Gastroesophageal sphincter (tissue), 3 donors: ENCODE results near the gene EPHA7.

ENCODE experiments used
- EP300 ChIP-seq: sonication (generic); formaldehyde crosslinking; IDR thresholded peaks from one replicate; pipeline ENCODE4 v1.6.1; 2017; ENCODE audit warnings: antibody characterized with exemption, mild to moderate bottlenecking
- TF ChIP-seq, protein P1 (sequence below), 4 experiments: fragments of 200-600 bp in 2 of 4; fragments of 450-650 bp in 2 of 4; sonication (generic) in 1 of 4; IDR thresholded peaks; one replicate each; pipeline ENCODE4 v1.5.1; 2017 to 2019; ENCODE audit warnings: antibody characterized with exemption in 4 of 4, mild to moderate bottlenecking in 2 of 4, moderate library complexity in 2 of 4

GRCh38 chr6:93358435-93358834, 60.9 kb downstream of the EPHA7 start:
- TF ChIP-seq, protein P1, sequence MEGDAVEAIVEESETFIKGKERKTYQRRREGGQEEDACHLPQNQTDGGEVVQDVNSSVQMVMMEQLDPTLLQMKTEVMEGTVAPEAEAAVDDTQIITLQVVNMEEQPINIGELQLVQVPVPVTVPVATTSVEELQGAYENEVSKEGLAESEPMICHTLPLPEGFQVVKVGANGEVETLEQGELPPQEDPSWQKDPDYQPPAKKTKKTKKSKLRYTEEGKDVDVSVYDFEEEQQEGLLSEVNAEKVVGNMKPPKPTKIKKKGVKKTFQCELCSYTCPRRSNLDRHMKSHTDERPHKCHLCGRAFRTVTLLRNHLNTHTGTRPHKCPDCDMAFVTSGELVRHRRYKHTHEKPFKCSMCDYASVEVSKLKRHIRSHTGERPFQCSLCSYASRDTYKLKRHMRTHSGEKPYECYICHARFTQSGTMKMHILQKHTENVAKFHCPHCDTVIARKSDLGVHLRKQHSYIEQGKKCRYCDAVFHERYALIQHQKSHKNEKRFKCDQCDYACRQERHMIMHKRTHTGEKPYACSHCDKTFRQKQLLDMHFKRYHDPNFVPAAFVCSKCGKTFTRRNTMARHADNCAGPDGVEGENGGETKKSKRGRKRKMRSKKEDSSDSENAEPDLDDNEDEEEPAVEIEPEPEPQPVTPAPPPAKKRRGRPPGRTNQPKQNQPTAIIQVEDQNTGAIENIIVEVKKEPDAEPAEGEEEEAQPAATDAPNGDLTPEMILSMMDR (IDR thresholded peaks at IDR 0.05), result no peak
- TF ChIP-seq EP300, result no peak
